HG03159 (cell line): ENCODE measurements around the gene APAF1.

Experiments used
- ATAC-seq: cut with Tn5 transposase; IDR thresholded peaks from one replicate; pipeline ENCODE4 v1.9.1; 2021; ENCODE audit warnings: mild to moderate bottlenecking, moderate library complexity; ENCODE audit not compliant: unreplicated experiment

Gene APAF1

DNA sequence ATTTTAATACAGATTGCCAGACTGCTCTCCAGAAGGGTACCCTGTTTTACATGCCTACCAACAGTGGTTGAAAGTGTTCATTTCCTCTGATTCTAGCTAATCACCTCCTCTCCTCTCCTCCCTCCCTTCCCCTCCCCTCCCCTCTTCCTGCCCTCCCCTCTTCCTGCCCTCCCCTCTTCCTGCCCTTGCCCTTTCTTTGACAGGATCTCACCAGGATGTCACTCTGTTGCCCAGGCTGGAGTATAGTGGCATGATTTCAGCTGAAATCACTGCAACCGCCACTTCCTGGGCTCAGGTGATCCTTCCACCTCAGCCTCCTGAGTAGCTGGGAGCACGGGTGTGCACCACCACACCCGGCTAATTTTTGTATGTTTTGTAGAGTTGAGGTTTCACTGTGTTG lies 24.7 kb downstream of the APAF1 start:
- no peak for ATAC-seq

GRCh38 chr12:98671459-98671858 lies 26.4 kb downstream of the APAF1 start:
- no peak for ATAC-seq

GRCh38 chr12:98674841-98675240 lies 29.8 kb downstream of the APAF1 start:
- ATAC-seq, result no peak

DNA sequence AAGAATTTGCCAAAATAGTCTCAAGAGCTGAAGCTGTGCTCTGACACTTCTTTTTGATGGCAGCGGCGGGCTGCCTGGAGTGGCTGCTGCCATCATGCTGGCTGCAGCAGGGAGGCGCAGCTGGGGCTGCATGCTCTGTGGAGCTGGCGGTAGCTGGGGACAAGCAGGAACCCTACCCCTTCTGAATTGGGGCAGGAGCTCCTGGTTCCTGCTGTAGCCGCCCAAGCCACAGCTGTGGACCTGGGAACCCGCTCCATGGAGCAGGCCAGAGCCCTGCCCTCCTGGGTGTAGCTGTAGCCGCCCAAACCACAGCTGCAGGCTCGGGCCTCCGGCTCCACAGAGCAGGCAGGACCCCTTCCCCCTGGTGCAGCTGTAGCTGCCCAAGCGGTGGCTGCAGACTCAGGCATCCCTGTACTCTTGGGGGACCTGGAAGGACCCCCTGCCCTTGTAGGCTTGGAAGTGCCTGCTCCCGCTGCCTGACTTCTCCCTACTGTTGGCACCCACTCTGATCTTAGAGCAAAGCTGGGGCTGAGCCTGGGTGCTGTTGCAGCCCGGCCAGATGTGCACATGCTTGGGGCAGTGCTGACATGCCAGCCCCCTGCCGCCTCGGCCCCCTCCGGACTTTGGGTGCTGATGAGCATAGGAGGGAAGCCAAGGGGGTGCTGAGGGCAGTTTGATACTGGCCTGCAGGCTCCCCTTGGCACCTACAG lies 33.3 kb downstream of the APAF1 start:
- ATAC-seq, result no peak

GRCh38 chr12:98678946-98679610 lies 34.0 kb downstream of the APAF1 start:
- no peak for ATAC-seq

DNA sequence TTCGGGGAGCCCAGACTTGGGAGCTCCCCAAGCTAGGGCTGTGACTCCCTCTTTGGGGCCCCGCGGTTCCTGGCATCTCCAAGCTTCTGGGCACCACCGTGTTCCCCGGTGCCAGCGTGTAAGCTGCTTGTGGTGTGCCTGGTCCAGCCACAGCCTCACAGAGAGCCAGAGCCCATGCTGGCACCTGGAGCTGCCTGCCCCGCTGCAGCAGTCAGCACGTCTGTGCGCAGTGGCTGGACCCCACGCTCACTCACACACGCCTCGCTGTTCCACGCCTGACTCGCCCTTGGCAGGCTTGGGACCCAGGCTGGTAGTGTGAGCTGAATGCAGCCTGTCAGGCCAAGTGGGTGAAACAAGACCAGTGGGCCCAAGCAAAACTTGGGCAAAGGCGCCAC lies 34.5 kb downstream of the APAF1 start:
- no peak for ATAC-seq

- ATAC-seq, result no peak
Measured at GRCh38 chr12:98684199-98684598, 39.1 kb downstream of the APAF1 start.

- no peak for ATAC-seq
Measured at GRCh38 chr12:98686603-98687002, 41.5 kb downstream of the APAF1 start.

DNA sequence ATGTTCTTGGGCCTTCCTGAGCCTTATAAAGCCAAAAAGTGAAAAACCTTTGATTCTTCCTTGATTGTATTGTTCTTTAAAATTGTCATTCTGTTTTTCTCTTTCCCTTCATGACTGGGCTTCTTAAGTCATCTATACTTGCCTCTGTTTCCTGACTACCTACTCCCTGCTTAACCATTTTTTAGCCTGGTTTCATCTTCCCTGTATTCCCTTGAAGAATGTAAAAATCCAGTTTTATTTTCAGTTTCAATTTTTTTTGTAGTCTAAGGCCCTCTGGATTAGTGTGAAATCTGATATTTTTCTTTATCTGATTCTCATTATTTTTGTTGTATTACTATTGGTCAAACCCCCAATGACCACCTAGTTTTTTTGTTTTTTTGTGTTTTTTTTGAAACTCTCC lies 46.3 kb downstream of the APAF1 start:
- no peak for ATAC-seq

DNA sequence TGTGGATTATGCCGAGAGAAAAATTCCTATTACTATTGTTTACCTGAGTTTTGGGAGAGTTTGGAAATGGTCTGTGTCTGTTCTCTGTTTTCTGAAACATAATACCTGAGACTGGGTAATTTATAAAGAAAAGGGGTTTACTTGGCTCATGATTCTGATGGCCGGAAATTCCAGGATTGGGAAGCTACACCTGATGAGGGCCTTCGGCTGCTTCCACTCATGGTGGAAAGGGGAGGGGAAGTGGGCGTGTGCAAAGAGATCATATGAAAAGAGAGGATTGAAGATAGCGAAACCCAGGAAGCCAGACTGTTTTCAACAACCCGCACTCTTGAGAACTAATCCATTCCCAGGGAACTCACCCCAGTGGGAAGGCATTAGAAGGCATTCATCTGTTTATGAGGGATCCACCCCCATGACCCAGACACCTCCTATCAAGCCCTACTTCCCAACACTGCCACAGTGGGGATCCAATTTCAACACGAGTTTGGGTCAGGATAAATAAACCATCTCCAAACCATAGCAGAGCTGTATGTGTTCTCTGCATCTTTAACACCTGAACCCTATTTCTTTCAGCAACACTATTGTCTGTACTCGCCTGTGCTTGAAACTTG lies 51.1 kb downstream of the APAF1 start:
- no peak for ATAC-seq

GRCh38 chr12:98697209-98697608 lies 52.1 kb downstream of the APAF1 start:
- ATAC-seq, result no peak

DNA sequence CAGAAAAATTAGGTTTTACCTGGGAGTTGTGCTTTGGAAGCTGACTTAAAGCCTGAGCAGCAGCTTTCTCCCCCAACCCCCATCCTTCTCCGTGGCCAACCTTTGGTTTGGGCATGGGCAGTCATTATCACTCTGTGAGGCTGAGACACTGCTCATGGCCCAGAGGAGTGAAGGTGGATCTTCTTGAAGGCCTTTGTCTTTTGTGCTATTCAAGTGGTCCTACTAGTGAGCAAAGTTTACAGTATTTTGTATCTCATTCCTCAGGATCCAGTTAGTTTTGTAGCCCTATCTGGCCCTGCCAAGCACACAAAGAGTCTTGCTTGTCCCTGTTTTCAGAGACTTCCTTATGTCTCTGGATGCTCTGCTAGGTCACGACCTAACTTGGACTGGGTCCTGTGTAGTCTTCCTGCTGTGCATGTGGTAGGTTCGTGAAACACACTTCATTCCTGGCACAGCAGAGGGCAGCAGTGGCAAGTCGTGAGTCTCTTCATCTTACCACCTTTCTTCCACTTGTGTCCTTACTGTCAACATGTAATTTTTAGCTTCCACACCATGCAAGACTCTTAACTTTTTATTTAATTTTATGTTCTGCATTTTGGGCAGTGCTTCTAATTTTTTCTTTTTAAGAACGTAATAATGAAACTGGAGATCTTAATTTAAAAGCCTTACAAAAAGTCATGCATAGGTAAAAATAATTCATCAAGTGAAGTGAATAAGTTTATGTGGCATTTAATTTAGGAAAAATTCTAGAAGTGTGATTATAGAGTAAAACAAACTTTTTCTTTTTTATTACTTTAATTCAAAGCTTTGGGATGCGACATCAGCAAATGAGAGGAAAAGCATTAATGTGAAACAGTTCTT lies 53.7 kb downstream of the APAF1 start:
- ATAC-seq, result peak; percentile 97

DNA sequence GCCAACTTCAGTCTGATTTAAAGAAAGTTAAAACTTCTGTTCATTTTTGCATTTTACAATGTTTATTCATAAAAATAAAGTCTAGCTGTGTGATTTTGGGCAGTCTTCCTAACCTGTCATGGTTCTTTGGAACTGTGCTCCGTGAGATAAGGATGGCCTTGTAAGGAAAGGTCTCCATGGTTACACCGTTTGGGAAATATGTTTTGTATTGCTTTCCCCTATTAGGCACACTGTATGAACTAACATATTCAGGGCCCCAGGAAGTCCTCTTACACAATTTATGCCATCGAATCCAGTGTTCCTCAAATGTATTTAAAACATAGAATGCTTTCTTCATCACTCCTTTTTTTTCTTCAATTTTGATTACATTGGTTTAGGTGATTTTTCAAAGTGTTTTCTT lies 54.5 kb downstream of the APAF1 start:
- ATAC-seq, result no peak

- no peak for ATAC-seq
Measured at GRCh38 chr12:98701166-98701565, 56.1 kb downstream of the APAF1 start.

- no peak for ATAC-seq
Measured at GRCh38 chr12:98709022-98709421, 63.9 kb downstream of the APAF1 start.

GRCh38 chr12:98714426-98714825 lies 69.3 kb downstream of the APAF1 start:
- ATAC-seq, result no peak

GRCh38 chr12:98719515-98720504 lies 74.7 kb downstream of the APAF1 start:
- ATAC-seq, result peak; percentile 62

DNA sequence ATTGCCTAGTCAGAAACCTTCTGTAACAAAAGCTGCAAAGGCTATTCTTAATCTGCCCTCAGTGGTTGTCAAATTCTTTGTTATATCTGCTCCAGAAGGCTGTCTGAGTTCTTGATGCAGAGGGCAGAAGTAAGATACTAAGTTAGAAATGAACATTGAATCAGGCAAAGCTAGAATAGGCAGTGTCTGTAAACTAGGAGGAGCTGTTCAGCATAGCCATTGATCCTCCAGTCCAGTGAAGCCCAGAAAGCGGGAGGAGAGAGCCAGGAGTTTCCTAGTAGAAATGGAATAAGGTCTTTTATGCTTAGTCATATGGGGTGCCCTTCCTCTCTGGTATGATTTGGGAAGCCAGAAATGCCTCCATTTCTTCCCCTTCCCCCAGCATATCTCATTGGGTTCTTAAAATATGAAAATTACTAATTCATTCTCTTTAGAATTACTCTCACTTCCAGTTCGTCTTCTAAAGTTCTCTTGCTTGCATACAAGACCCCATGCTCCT lies 76.2 kb downstream of the APAF1 start:
- no peak for ATAC-seq

DNA sequence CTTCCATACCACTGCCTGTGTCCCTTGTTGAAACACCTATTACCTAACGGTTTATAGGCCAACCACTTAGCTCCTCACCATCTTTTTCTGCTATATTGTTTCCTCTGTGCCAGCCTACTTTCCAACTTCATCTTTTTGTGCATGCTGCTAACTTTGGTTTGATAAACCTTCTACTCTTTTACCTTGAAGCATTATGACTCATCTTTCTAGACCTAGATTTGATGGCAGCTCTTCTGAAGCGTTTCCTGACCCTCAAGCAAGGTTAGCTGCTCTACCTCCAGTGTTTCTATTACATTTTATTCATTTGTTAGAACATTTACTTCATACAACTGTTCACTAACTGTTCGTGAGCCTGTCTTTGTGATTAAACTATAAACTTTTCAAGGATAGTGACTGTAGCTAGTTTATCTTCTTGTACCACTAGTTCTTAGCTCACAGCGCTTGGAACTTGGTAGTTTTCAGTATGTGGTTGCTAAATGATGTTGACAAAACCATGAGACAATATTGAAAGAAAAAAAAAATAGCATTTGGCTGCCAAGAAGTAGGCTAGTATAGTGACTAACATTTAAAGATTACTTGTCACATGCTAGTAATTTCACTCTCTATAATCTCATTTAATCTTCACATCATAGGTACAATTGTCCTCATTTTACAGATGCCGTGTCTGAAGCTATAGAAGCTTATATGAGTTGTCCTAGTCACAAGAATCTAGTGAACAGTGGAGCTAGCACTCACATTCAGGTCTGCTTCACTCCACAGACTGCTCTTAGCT lies 79.5 kb downstream of the APAF1 start:
- no peak for ATAC-seq
